ENCODE measurements around the gene TRDN. TPM values are rescaled to one million over a fixed set of nuclear protein-coding genes. Genes with fewer than 3 reads are reported as not detected.

TRDN gene
- total RNA-seq, 1 experiment from 2014 or later, result not detected

GRCh38 chr6:123420512-123420911 is 216.2 kb downstream of the TRDN start:
- no peaks in the 10 kb centered on the region for H3K4me1 ChIP-seq (replicated peaks)
- no peak for DNase-seq (ENCODE audit: low read depth in 1 of 2, low spot score in 2 of 2)
- no peaks in the 10 kb centered on the region for H3K9me3 ChIP-seq (replicated peaks)
- H3K36me3 ChIP-seq, result no peaks in the 10 kb centered on the region
- no peak overlapping the region for H3K27ac ChIP-seq
- no peaks in the 10 kb centered on the region for H3K27me3 ChIP-seq (replicated peaks)
- no peak overlapping the region for H3K4me3 ChIP-seq

- no peaks in the 10 kb centered on the region for H3K4me1 ChIP-seq (replicated peaks)
- no peak overlapping the region for H3K4me3 ChIP-seq
- no peak overlapping the region for H3K27ac ChIP-seq
- no peak for DNase-seq (ENCODE audit: low read depth in 1 of 2, low spot score in 2 of 2)
- H3K36me3 ChIP-seq, result no peaks in the 10 kb centered on the region
- H3K27me3 ChIP-seq (replicated peaks), result no peaks in the 10 kb centered on the region
- H3K9me3 ChIP-seq (replicated peaks), result no peaks in the 10 kb centered on the region
Observed at GRCh38 chr6:123418071-123418470, 218.7 kb downstream of the TRDN start.

- Histone ChIP-seq H3K4me3 (no peak overlapping the region), H3K27me3 (replicated peaks) (no peaks in the 10 kb centered on the region), H3K27ac (no peak overlapping the region), H3K4me1 (replicated peaks) (no peaks in the 10 kb centered on the region), H3K9me3 (replicated peaks) (no peaks in the 10 kb centered on the region), H3K36me3 (no peaks in the 10 kb centered on the region)
- DNase-seq (ENCODE audit: low read depth in 1 of 2, low spot score in 2 of 2), result no peak
Observed at GRCh38 chr6:123417535-123417934, 219.2 kb downstream of the TRDN start.

GRCh38 chr6:123415844-123416468 is 220.8 kb downstream of the TRDN start:
- Histone ChIP-seq H3K4me3 (no peak overlapping the region), H3K27ac (no peak overlapping the region), H3K9me3 (replicated peaks) (no peaks in the 10 kb centered on the region), H3K4me1 (replicated peaks) (no peaks in the 10 kb centered on the region), H3K27me3 (replicated peaks) (no peaks in the 10 kb centered on the region), H3K36me3 (no peaks in the 10 kb centered on the region)
- peak; percentile 37 to 48 for DNase-seq (ENCODE audit: low read depth in 1 of 2, low spot score in 2 of 2)

GRCh38 chr6:123404975-123405374 is 231.8 kb downstream of the TRDN start:
- Histone ChIP-seq H3K9me3 (replicated peaks) (no peaks in the 10 kb centered on the region), H3K27me3 (replicated peaks) (no peaks in the 10 kb centered on the region), H3K36me3 (no peaks in the 10 kb centered on the region), H3K27ac (no peak overlapping the region), H3K4me3 (no peak overlapping the region), H3K4me1 (replicated peaks) (no peaks in the 10 kb centered on the region)
- DNase-seq (ENCODE audit: low read depth in 1 of 2, low spot score in 2 of 2), result no peak

GRCh38 chr6:123402052-123402451 is 234.7 kb downstream of the TRDN start:
- Histone ChIP-seq H3K36me3 (no peaks in the 10 kb centered on the region), H3K9me3 (replicated peaks) (no peaks in the 10 kb centered on the region), H3K27me3 (replicated peaks) (no peaks in the 10 kb centered on the region), H3K4me3 (no peak overlapping the region), H3K4me1 (replicated peaks) (no peaks in the 10 kb centered on the region), H3K27ac (no peak overlapping the region)
- no peak for DNase-seq (ENCODE audit: low read depth in 1 of 2, low spot score in 2 of 2)

GRCh38 chr6:123398072-123398471 is 238.7 kb downstream of the TRDN start:
- no peak overlapping the region for H3K27ac ChIP-seq
- DNase-seq (ENCODE audit: low read depth in 1 of 2, low spot score in 2 of 2), result no peak
- H3K27me3 ChIP-seq (replicated peaks), result peaks cover 3% of the 10 kb centered on the region; the same call in 1 of the 2 replicates
- no peak overlapping the region for H3K4me3 ChIP-seq
- no peaks in the 10 kb centered on the region for H3K36me3 ChIP-seq
- H3K4me1 ChIP-seq (replicated peaks), result no peaks in the 10 kb centered on the region
- no peaks in the 10 kb centered on the region for H3K9me3 ChIP-seq (replicated peaks)

- no peak for DNase-seq (ENCODE audit: low read depth in 1 of 2, low spot score in 2 of 2)
- Histone ChIP-seq H3K9me3 (replicated peaks) (no peaks in the 10 kb centered on the region), H3K4me1 (replicated peaks) (no peaks in the 10 kb centered on the region), H3K4me3 (no peak overlapping the region), H3K27ac (no peak overlapping the region), H3K27me3 (replicated peaks) (peaks cover 3% of the 10 kb centered on the region; the same call in 1 of the 2 replicates), H3K36me3 (no peaks in the 10 kb centered on the region)
Observed at GRCh38 chr6:123393331-123393730, 243.4 kb downstream of the TRDN start.

GRCh38 chr6:123383718-123384117 is 253.0 kb downstream of the TRDN start:
- no peak overlapping the region for H3K4me3 ChIP-seq
- H3K36me3 ChIP-seq, result no peaks in the 10 kb centered on the region
- no peaks in the 10 kb centered on the region for H3K27me3 ChIP-seq (replicated peaks)
- H3K9me3 ChIP-seq (replicated peaks), result no peaks in the 10 kb centered on the region
- H3K4me1 ChIP-seq (replicated peaks), result no peaks in the 10 kb centered on the region
- H3K27ac ChIP-seq, result no peak overlapping the region
- no peak for DNase-seq (ENCODE audit: low read depth in 1 of 2, low spot score in 2 of 2)

GRCh38 chr6:123380257-123380656 is 256.5 kb downstream of the TRDN start:
- H3K9me3 ChIP-seq (replicated peaks), result no peaks in the 10 kb centered on the region
- DNase-seq (ENCODE audit: low read depth in 1 of 2, low spot score in 2 of 2), result peak in 1 of 2 experiments; percentile 1
- no peak overlapping the region for H3K27ac ChIP-seq
- H3K27me3 ChIP-seq (replicated peaks), result no peaks in the 10 kb centered on the region; the same call in none of the 2 replicates
- no peaks in the 10 kb centered on the region for H3K4me1 ChIP-seq (replicated peaks)
- H3K4me3 ChIP-seq, result no peak overlapping the region
- no peaks in the 10 kb centered on the region for H3K36me3 ChIP-seq

GRCh38 chr6:123372737-123373136 is 264.0 kb downstream of the TRDN start:
- Histone ChIP-seq H3K36me3 (no peaks in the 10 kb centered on the region), H3K27ac (no peak overlapping the region), H3K9me3 (replicated peaks) (no peaks in the 10 kb centered on the region), H3K27me3 (replicated peaks) (no peaks in the 10 kb centered on the region; the same call in none of the 2 replicates), H3K4me1 (replicated peaks) (no peaks in the 10 kb centered on the region), H3K4me3 (no peak overlapping the region)
- no peak for DNase-seq (ENCODE audit: low read depth in 1 of 2, low spot score in 2 of 2)

- Histone ChIP-seq H3K4me1 (replicated peaks) (no peaks in the 10 kb centered on the region), H3K27ac (no peak overlapping the region), H3K27me3 (replicated peaks) (no peaks in the 10 kb centered on the region), H3K9me3 (replicated peaks) (no peaks in the 10 kb centered on the region), H3K36me3 (no peaks in the 10 kb centered on the region), H3K4me3 (no peak overlapping the region)
- no peak for DNase-seq (ENCODE audit: low read depth in 1 of 2, low spot score in 2 of 2)
Observed at GRCh38 chr6:123363912-123364311, 272.8 kb downstream of the TRDN start.

- no peaks in the 10 kb centered on the region for H3K36me3 ChIP-seq
- no peak for DNase-seq (ENCODE audit: low read depth in 1 of 2, low spot score in 2 of 2)
- no peaks in the 10 kb centered on the region for H3K27me3 ChIP-seq (replicated peaks)
- no peaks in the 10 kb centered on the region for H3K4me1 ChIP-seq (replicated peaks)
- no peak overlapping the region for H3K4me3 ChIP-seq
- no peaks in the 10 kb centered on the region for H3K9me3 ChIP-seq (replicated peaks)
- H3K27ac ChIP-seq, result no peak overlapping the region
Observed at GRCh38 chr6:123360359-123360758, 276.4 kb downstream of the TRDN start.

- Histone ChIP-seq H3K4me3 (no peak overlapping the region), H3K27me3 (replicated peaks) (no peaks in the 10 kb centered on the region), H3K4me1 (replicated peaks) (no peaks in the 10 kb centered on the region), H3K27ac (no peak overlapping the region), H3K9me3 (replicated peaks) (no peaks in the 10 kb centered on the region), H3K36me3 (no peaks in the 10 kb centered on the region)
- no peak for DNase-seq (ENCODE audit: low read depth in 1 of 2, low spot score in 2 of 2)
Observed at GRCh38 chr6:123352705-123353104, 284.0 kb downstream of the TRDN start.

- Histone ChIP-seq H3K4me1 (replicated peaks) (no peaks in the 10 kb centered on the region), H3K36me3 (no peaks in the 10 kb centered on the region), H3K4me3 (no peak overlapping the region), H3K9me3 (replicated peaks) (no peaks in the 10 kb centered on the region), H3K27me3 (replicated peaks) (no peaks in the 10 kb centered on the region), H3K27ac (no peak overlapping the region)
- DNase-seq (ENCODE audit: low read depth in 1 of 2, low spot score in 2 of 2), result no peak
Observed at GRCh38 chr6:123352279-123352678, 284.5 kb downstream of the TRDN start.

Data from SJSA1 (cell line).